Stimulated activated CD8-positive, alpha-beta memory T cell treated with anti-CD3 and anti-CD28 coated beads, Interleukin-7, amount 100 ng/mL, for 48 hours (primary cell): Measurements from ENCODE around the gene NFIX.
"Not testable (repeated sequence)": the region's sequence is repeated elsewhere in the genome, so short reads cannot be mapped to it uniquely, and the experiment has no call there.

Experiments
- DNase-seq, 2 donors: peaks; one replicate each; pipeline ENCODE4 v3.0.0-alpha.2; 2020; ENCODE audit warnings: low read depth in 1 of 2; ENCODE audit errors: extremely low read depth in 1 of 2

NFIX gene

GRCh38 chr19:12994701-12995595 lies at the start of gene NFIX:
Gene NFIX, plus strand, starts transcription at chr19:12995475. Its CDS starts 363 bp downstream, at chr19:12995838.
- no peak for DNase-seq

- DNase-seq = peak; percentile 96 to 98
Measured at GRCh38 chr19:12945479-12946091, 49.7 kb upstream of the NFIX start, which contains the start of gene RAD23A. Gene RAD23A, plus strand, starts transcription at chr19:12945862. Its CDS starts 87 bp downstream, at chr19:12945949.

- DNase-seq = peak in 1 of 2 donors; percentile 47
Measured at GRCh38 chr19:12946092-12946721, 49.1 kb upstream of the NFIX start.

DNA sequence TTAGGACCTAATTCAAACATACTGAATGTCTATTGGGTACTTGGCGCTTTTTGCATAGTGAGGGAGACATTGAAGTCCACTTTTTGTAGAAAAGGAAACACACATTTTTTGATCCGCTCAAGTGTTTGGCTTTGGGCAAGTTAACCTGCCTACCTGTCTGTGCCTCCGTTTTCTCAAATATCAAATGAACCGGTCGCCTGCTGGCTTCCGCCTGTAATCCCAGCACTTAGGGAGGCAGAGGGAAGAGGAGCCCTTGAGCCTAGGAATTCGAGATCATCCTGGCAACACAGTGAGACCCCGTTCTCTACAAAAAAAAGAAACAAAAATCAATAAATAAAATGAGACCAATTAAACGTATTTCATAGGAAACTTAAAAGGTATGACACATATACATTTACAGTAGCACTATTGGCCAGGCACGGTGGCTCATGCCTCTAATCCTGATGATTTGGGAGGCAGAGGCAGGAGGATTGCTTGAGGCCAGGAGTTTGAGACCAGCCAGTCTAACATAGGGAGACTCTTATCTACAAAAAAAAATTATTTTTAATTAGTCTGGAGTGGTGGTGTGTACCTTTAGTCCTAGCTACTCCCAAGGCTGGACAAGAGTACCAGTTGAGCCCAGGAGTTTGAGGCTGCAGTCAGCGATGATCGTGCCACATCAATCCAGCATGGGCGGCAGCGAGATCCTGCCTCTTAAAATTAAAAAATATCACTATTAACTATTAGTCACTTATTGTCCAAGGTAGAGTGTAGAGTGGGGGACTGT lies 48.4 kb upstream of the NFIX start:
- DNase-seq = no peak

GRCh38 chr19:12947702-12948611 lies 47.3 kb upstream of the NFIX start:
- DNase-seq = no peak

- DNase-seq = no peak
Measured at GRCh38 chr19:12948612-12949362, 46.5 kb upstream of the NFIX start.

DNA sequence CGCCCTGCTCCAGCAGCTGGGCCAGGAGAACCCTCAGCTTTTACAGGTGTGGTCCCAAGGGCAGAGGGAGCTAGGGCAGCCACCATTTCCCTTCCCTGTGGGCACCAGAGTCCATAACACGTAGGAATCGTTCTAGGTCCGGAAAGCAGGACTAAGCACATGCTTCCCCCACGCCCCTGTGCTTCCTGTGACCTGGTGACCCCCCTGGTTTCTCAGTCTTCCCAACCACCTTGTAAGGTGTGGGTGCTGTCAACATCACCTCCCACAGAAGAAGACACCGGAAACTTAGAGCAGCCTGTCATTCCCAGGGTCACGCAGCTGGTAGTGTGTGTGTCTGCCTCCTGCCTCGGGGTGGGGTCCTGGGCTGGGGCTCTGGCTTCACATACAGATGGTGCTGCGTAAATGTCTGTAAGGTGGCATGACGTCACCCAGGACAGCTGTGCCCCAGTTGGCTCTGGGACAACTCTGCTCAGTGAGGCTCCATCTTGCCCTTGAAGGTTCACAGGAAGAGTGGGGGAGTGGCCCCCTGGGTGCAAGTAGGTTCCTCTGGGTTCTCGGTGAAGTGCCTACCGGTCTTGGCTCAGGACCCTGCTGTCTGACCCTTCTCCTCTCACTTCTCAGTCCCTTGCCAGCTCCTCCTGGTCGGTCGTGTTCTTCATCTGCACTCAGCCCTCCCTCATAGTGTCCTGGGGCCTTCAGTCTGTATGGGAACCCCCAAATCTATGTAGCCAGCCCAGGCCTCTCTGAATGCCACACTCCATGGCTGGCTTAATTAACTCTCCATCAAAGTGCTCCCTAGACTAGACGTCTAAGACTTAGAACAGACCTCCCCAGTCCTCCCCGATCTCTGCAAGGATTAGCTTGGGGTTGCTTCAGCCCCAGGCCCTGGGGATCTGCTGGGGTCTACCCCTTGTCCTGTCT lies 45.7 kb upstream of the NFIX start:
- no peak for DNase-seq

- not testable (repeated sequence) for DNase-seq
Measured at GRCh38 chr19:12952050-12952449, 43.2 kb upstream of the NFIX start.

GRCh38 chr19:12952488-12953137 lies 42.7 kb upstream of the NFIX start:
- DNase-seq = no peak

GRCh38 chr19:12953138-12953798 lies 42.0 kb upstream of the NFIX start:
- DNase-seq = no peak

- no peak for DNase-seq
Measured at GRCh38 chr19:12953799-12954611, 41.3 kb upstream of the NFIX start.

GRCh38 chr19:12954612-12954962 lies 40.7 kb upstream of the NFIX start:
- no peak for DNase-seq

DNA sequence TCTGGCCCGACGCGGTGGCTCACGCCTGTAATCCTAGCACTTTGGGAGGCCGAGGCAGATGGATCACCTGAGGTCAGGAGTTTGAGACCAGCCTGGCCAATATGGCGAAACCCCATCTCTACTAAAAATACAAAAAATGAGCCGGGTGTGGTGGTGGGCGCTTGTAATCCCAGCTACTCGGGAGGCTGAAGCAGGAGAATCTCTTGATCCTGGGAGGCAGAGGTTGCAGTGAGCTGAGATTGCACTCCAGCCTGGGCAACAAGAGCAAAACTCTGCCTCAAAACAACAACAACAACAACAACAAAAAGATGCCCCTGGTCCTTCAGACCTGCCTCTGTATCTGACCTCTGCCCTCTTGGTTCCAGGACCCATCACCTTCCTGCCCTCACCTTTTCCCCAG lies 39.7 kb upstream of the NFIX start:
- not testable (repeated sequence) for DNase-seq

- no peak for DNase-seq
Measured at GRCh38 chr19:12955996-12956395, 39.3 kb upstream of the NFIX start.

DNA sequence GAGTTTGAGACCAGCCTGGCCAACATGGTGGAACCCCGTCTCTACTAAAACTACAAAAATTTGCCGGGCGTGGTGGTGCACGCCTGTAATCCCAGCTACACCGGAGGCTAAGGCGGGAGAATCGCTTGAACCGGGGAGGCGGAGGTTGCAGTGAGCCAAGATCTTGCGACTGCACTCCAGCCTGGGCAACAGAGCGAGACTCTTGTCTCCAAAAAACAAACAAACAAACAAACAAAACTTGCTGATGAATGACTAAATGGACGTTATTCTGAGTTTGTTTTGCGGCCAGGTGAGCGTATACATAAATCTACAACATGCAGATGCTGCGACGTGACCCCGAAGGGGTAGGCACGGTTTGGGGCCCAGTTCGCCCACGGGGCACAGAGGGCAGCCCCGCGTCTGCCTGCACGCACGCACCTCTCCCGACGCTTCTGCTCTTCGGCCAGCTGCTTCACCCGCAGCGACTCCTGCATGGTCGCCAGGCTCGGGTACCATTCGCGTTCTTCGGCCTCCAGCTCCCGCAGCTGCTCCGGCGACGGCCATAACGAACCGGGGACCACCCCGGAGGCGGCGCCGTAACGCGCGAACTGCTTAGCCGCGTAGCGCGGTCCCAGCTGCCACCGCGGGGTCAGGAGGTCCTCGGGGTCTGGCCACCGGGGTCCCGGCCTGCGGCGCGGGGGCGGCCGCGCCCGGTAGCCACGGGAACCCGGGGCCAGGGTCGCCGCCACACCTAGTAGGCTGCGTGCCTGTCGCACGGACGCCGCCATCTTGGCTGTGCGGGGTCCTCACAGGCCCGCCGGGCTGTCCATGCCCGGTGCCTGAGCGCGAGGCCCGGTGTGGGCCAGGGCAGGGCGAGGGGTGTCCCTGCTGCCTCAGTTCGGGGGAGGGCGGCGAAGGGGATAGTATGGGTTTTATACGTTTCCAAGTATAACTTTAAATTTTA lies 38.6 kb upstream of the NFIX start, which contains the start of gene GADD45GIP1:
Gene GADD45GIP1, minus strand, starts transcription at position 778 of the 943 bp plus-strand sequence. Its CDS starts 11 bp downstream, at position 767.
- peak; percentile 68 to 72 for DNase-seq
